Measurements from ENCODE around the gene COL24A1. TPM values are rescaled to one million over a fixed set of nuclear protein-coding genes. Genes with fewer than 3 reads are reported as not detected.

Gene COL24A1
- total and polyA plus RNA-seq, 2 of the 8 experiments (the other 6 are each of a cell fraction or from before 2014, with no cell fraction given) = 0.23 to 1.1 TPM

GRCh38 chr1:86062453-86062852 is 94.1 kb downstream of the COL24A1 start:
- Histone ChIP-seq H2AFZ (ENCODE audit: low read length) (no peak overlapping the region), H3K9me3 (ENCODE audit: insufficient read depth in 2 of 2, low read depth in 1 of 2, low read length in 1 of 2) (no peaks in the 10 kb centered on the region), H3K27ac (ENCODE audit: low read depth, low read length) (no peak overlapping the region), H2BK5ac (ENCODE audit: low read depth, low read length) (no peak overlapping the region), H2BK20ac (ENCODE audit: low read length) (no peak overlapping the region), H4K8ac (ENCODE audit: extremely low read depth, insufficient read depth, low read length) (no peak overlapping the region), H3K9ac (replicated peaks in 1 of 4; ENCODE audit: extremely low read depth in 1 of 4, low read depth in 3 of 4, low read length in 3 of 4) (no peak overlapping the region), H3K27me3 (replicated peaks in 1 of 4; ENCODE audit: control insufficient read depth in 3 of 4, extremely low read depth in 1 of 4, insufficient read depth in 3 of 4, low read length in 3 of 4) (no peaks in the 10 kb centered on the region), H2BK12ac (ENCODE audit: low read depth, low read length) (no peak overlapping the region), H3K36me3 (ENCODE audit: control insufficient read depth in 2 of 4, insufficient read depth in 4 of 4, low read length in 3 of 4) (no peaks in the 10 kb centered on the region), H2BK15ac (ENCODE audit: low read length) (no peak overlapping the region), H2BK120ac (replicated peaks; ENCODE audit: low read depth, low read length) (no peak overlapping the region), H4K5ac (ENCODE audit: insufficient read length, low read depth, low read length) (no peak overlapping the region), H3K14ac (ENCODE audit: insufficient read length) (no peak overlapping the region), H3K23me2 (ENCODE audit: low read depth, low read length) (no peaks in the 10 kb centered on the region), H3K18ac (ENCODE audit: extremely low read depth, low read length) (no peak overlapping the region), H3K4me1 (replicated peaks in 1 of 4; ENCODE audit: control insufficient read depth in 3 of 4, insufficient read depth in 4 of 4, low read length in 3 of 4) (no peaks in the 10 kb centered on the region; a peak in 1 of 7 replicates), H3K4ac (replicated peaks; ENCODE audit: insufficient read length, low read depth, low read length) (no peak overlapping the region), H3K23ac (ENCODE audit: insufficient read length) (no peak overlapping the region), H3K4me3 (ENCODE audit: extremely low read depth in 1 of 4, insufficient read depth in 2 of 4, low read depth in 3 of 4, low read length in 4 of 4) (no peak overlapping the region), H4K20me1 (replicated peaks in 1 of 2; ENCODE audit: control insufficient read depth in 1 of 2, insufficient read depth in 2 of 2, low read length in 2 of 2) (no peaks in the 10 kb centered on the region), H3K79me2 (ENCODE audit: control insufficient read depth in 1 of 2, insufficient read depth in 2 of 2, low read length in 2 of 2) (no peaks in the 10 kb centered on the region), H3K4me2 (ENCODE audit: insufficient read depth in 1 of 2, low read depth in 2 of 2, low read length in 2 of 2) (no peak overlapping the region), H4K91ac (replicated peaks; ENCODE audit: insufficient read length, low read length) (no peak overlapping the region), H3K56ac (replicated peaks; ENCODE audit: insufficient read length, low read depth, low read length) (no peak overlapping the region), H3K79me1 (ENCODE audit: low read depth, low read length) (no peaks in the 10 kb centered on the region), H2AK5ac (ENCODE audit: low read depth, low read length) (no peak overlapping the region)
- ChIA-PET CTCF (ENCODE audit: partially characterized antibody) (interaction anchor here (0.6 kb wide), 1 partner anchor 44 kb away, joined by 5 read pairs; no protein-coding TSS in a partner anchor), POLR2A (ENCODE audit: partially characterized antibody) (interaction anchor here (0.6 kb wide), 1 partner anchor 132 kb away, joined by 3 read pairs; no protein-coding TSS in a partner anchor)
- TF ChIP-seq ASH2L (IDR thresholded peaks at IDR 0.05; ENCODE audit: low read length) (no peak), CBX5 (IDR thresholded peaks at IDR 0.05; ENCODE audit: low read depth, low read length) (no peak), BRCA1 (IDR thresholded peaks at IDR 0.05; ENCODE audit: low read depth, low read length) (no peak), EGR1 (IDR thresholded peaks at IDR 0.05; ENCODE audit: borderline replicate concordance, low read depth, low read length) (no peak), MAX (IDR thresholded peaks at IDR 0.05) (no peak), SAP30 (IDR thresholded peaks at IDR 0.05; ENCODE audit: insufficient read depth, insufficient replicate concordance, low read length) (no peak), E2F6 (IDR thresholded peaks at IDR 0.05) (no peak), RNF2 (IDR thresholded peaks at IDR 0.05; ENCODE audit: borderline replicate concordance, low read depth, low read length, missing control alignments, poor library complexity, severe bottlenecking) (no peak)
- FAIRE-seq (no peak), DNase-seq (ENCODE audit: low read depth in 1 of 2, low spot score in 2 of 2) (no peak)
- WGBS, 2 experiments (ENCODE audit: extremely low coverage in 1 of 2, insufficient coverage in 1 of 2, insufficient read length in 1 of 2, insufficient replicate concordance in 2 of 2, low coverage in 1 of 2, low lambda C conversion rate in 2 of 2, missing lambda C conversion rate in 1 of 2) = 80% methylated on average over 3 of the region's 3 CpGs; no CpG with 5 or more reads in 1 of the 2 experiments

Data from H1 (cell line).